Umbilical cord (tissue), 2 donors: ENCODE measurements around the gene VPS33B. TPM values are rescaled to one million over a fixed set of nuclear protein-coding genes. Genes with fewer than 3 reads are reported as not detected.
A peak's percentile ranks its signal among the peaks of the same experiment; 100 is the strongest.
"Not testable (repeated sequence)": the region's sequence is repeated elsewhere in the genome, so short reads cannot be mapped to it uniquely, and the experiment has no call there.

ENCODE experiments used
- DNase-seq: peaks from one replicate; pipeline ENCODE4 v3.0.0-alpha.2; 2015; ENCODE audit warnings: low spot score
- total RNA-seq: library from RNA; depleted of rRNA; stranded (reverse); fragments of >200 nt; gene quantifications from one replicate; pipeline ENCODE4 v1.2.3, GENCODE V29; 2014; ENCODE audit warnings: low replicate concordance; ENCODE audit not compliant: insufficient read depth

VPS33B gene
- total RNA-seq, 1 donor from 2014 or later = 30.3 TPM

DNA sequence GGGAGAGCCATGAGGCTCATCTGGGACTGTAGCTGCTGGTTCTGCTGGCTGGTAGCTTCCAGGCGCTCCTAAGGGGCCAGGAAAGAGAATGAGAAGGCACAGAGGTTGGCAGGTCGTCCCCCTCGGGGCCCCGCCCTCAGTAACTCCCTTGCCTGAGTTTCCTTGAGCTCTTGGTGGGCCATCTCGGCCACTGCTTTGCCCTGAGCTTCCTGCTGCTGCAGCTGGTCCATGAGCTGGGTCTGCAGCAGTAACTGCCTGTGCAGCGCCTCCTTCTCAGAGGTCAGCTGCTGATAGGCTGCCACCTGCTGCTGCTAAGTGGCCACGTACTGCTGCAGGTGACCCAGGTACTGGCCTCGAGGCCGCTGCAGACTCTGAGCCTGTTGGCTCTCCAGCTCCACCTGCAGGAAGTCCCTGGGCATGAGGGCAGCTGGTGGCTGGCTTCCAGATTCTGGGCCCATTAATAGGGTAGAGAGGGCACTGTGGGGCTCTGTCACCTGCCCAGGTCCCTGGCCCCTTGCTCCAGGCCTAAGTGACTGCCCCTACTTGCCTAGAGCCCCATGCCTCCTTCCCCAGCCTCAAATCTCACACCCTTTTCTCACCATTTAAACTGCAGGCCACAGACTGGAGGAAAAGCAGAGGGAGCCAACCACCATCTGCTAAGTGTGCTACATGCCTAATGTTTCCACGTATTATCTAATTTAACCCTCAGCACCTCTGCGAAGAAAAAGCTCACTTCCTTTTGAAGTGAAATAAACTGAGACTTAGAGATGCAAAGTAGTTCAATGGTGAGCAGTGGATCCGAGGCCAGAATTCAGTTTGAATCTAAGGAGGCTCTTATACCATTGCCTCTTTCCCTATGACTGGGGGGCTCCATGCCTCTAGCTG, 10.8 kb upstream of the VPS33B start:
- peak; percentile 11 for DNase-seq

- no peak for DNase-seq
These were observed 9.4 kb upstream of the VPS33B start for GRCh38 chr15:91031796-91032195.

DNA sequence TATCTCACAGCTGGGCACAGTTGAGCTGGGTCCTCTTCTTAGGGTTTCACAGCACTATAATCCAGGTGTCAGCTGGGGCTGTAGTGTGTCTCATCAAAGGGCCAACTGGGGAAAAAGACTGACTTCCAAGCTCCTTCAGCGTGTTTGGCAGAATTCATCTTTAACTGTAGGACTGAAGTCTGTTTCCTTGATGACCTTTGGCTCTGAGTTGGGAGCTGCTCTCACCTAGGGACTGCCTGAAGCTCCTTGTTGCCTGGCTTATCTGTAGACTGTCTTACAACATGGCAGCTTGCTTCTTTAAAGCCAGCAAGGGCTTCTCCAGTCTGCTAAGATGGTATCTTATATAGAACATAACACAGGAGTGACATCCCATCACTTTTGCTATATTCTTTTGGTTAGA, 5.3 kb upstream of the VPS33B start:
- DNase-seq = no peak

GRCh38 chr15:91023720-91024119, 1.3 kb upstream of the VPS33B start:
- no peak for DNase-seq

GRCh38 chr15:91022832-91023129, 387 bp upstream of the VPS33B start:
- no peak for DNase-seq

- DNase-seq = no peak
These were observed 799 bp downstream of the VPS33B start for GRCh38 chr15:91021516-91022074.

DNA sequence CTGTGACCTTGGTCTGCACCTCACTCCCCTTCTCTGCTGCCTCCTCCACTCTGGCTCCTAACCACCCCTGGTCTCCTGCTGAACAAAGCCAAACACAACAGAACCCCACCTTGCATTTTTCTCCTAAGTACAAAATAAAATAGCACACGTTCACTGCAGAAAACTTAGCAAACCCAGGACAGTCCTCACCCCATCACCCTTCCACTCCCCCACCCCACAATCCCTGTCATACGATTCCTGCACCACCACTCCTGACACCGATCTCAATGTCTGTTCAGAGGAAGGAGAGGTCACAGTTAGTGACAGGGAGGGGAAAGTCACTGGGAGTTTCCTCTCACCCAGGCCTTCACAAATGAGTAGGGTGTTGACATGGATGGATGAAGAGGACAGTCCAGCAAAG, 4.2 kb downstream of the VPS33B start:
- no peak for DNase-seq

DNA sequence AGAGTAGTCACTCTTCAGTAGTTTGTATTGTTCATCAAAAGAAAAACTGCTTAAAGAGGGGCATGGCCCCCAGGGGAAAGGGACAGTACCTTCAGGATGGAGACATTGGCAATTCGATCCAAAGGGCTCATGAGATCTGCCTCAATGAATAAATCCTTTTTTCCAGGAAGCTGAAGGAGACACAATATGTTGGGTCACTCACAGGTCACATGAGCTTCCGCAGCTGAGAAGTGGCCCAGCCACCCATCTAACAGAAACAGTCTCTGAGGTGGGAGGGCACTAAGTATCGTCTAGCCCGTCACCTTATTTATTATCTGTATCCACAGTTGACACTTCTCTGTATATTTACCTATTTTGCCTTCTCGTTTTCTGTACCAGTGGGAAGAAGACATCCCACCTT, 4.7 kb downstream of the VPS33B start:
- DNase-seq = no peak

GRCh38 chr15:91013701-91014100, 8.7 kb downstream of the VPS33B start:
- DNase-seq = not testable (repeated sequence)

- no peak for DNase-seq
These were observed 15.1 kb downstream of the VPS33B start for GRCh38 chr15:91007266-91007665.

DNA sequence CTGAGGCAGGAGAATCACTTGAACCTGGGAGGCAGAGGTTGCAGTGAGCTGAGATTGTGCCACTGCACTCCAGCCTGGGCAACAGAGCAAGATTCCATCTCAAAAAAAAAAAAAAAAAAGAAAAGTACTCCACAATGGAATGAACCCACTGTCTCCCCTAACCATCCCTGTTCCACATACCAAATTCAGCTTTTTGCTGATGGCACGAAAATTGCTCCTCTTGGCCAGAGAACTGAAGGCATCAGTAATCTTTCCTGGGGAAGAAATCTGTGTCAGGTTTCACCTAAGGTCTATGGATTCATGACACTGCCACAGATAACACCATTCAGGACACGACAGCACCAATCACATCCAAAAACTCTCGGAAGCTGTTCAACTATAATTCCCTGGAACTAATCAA, 21.2 kb downstream of the VPS33B start:
- no peak for DNase-seq

DNA sequence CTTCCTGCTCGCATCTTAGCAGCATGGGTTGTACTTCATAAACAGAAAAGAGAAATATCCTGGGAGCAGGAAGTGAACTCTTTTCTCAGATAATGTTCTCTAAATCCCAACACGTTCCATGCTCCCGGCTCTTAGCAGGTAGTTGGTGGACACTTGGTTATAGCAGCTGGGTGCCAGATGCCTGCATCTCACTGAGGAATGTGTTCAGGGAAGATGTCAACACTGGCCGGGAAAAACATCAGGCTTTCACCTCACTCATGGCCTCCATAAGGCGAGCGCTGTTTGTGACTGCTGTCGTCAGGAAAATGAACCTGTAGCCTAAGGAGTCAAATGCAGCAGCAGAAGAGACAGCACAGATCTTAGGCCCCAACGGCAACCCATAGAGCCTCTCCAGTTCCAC, 23.7 kb downstream of the VPS33B start:
- no peak for DNase-seq

DNA sequence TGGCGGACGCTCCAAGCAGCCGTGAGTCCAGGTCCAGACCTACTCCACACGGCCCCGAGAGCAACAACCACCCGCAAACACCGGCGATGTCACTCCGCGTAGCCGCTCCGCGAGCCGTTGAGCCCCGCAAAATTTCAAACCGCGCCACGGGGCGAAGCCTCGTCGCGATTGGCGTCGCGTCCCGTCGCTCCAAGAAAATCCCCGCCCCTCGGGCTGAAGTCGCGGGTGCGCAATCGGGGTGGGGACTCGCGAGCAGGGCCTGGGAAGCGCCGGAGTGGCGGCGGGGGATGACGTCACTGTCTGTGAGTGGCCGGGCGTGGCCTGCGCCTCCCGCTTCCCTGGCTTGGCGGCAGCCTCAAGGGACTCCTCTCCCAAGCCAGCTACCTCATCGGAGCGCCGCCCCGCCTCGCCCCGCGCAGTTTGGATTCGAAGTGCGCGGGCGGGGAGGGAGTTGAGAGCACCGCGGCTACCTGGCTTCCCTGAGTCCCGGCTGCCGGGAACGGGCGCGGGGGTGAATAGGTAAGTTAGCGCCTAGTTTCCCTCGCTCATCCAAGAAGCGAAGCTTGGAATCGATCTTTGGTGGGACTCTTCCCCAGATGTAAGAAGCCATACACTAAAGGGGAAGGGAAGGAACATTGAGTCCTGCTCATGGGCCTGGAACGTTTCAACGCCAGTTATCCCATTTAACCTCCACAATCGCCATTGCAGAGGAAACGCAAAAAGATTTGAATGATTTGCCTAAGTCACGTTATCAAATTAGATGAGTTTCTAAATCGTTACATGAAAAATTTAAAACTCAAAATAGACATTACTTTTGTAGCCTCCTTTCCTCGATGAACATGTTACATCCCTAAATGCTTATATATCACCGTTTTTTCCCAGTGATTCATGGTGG, 27.7 kb downstream of the VPS33B start, which contains the start of gene PRC1:
PRC1 (minus strand) TSS at position 119 of the 895 bp plus-strand sequence; CDS start at position 1, 118 bp downstream.
- peak; percentile 99 for DNase-seq

- DNase-seq = no peak
These were observed 28.4 kb downstream of the VPS33B start for GRCh38 chr15:90994059-90994416.

GRCh38 chr15:90991587-90992285, 30.7 kb downstream of the VPS33B start:
- no peak for DNase-seq

DNA sequence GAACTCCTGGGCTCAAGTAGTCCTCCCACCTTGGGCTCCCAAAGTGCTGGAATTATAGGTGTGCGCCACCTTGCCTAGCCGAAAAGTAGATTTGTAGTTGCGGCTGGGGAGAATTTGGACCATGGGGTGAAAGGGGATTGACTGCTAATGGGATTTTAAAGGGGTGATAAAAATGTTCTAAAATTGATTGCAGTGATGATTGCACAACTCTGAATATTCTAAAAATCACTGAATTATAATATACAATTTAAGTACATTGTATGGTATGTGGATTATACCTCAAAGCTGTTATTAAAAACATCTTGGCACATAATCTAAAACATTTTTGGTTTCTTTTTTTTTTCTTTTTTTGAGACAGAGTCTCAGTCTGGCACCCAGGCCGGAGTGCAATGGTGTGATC, 31.9 kb downstream of the VPS33B start:
- DNase-seq = no peak

- DNase-seq = no peak
These were observed 33.2 kb downstream of the VPS33B start for GRCh38 chr15:90989040-90989768.

DNA sequence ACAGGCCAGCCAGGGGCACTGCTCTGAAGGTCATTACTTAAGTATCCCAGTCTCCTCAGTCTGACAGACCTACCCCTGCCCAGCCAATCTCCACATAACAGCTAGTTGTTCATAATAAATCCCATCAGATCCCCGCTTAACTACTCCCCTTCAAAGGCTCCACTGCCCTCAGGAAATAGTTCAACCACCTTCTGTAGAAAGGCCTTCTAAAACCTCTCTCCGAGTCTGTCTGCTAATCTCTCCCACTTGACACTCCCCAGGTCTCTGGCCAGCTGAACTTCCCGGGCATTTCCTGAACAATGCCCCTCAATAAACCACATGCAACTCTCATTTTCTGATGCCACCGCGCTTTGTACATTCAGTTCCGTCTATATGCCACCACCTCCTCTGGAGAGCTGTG, 34.1 kb downstream of the VPS33B start:
- no peak for DNase-seq

DNA sequence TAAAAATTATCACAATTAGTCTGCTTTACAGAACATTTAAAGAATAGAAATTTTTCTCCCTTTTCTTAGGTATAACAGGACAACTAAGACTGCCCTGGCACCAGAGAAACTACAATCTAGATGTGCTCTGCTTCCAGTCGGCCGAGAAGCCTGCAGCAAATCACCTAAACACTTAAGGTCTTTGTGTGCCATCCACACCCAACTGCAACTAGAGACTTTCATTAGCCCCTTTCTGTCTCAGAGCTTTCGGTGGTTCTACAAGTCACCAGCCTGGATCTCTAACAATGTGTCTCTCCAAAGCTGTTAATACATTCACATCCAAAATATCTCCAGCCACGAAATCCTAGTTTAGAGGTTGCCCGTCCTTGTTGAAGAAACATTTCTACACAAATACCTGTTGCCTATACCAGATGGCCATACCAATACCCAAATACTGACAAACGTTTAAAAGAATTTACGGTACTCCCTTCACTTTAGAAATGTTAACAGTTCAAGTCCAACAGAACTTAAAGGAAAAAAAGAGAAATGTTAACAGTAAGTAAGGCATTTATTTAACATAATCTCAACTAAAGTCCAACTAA, 34.7 kb downstream of the VPS33B start:
- DNase-seq = no peak

DNA sequence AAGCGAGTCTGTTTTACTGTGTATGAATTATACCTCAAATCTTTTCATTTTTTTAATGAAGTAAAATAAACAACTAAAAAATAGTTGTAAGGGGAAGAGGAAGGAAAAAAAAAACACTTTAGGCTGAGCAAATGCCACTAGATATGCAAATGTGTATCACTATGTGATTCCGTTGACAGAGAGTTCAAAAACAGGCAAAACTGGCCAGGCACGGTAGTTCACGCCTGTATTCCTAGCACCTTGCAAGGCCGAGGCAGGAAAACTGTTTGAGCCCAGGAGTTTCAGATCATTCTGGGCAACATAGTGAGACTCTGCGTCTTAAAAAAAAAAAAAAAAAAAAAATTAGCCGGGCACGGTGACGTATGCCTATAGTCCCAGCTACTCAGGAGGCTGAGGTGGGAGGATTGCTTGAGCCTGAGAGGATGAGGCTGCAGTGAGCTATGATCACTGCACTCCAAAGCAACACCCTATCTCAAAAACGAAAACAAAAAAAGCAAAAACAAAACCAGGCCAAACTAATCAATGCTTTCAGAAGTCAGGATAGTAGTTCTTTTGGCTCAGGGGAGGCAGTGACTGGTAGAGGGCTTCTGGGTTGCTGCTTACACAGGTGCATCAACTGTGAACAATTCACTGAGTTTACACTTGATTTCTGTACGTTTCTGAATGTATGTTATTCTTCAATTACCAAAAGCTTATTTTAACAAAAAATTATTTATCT, 35.4 kb downstream of the VPS33B start:
- DNase-seq = no peak
